Retinal pigment epithelial cell (primary cell): Measurements from ENCODE around the gene UBAC2.

ENCODE experiments used
- DNase-seq: peaks from one replicate; pipeline ENCODE4 v3.0.0-alpha.2; 2010; ENCODE audit warnings: low read depth
- H3K4me3 ChIP-seq: 2 replicates; pipeline ENCODE4 v1.5.1; 2011; ENCODE audit warnings: mild to moderate bottlenecking, low read length, control low read depth, moderate library complexity
- TF ChIP-seq, protein P1 (sequence below): conservative IDR thresholded peaks from 2 replicates; pipeline ENCODE4 v1.5.1; 2011; ENCODE audit warnings: low read depth, low read length, control low read depth, inconsistent platforms

UBAC2 gene

DNA sequence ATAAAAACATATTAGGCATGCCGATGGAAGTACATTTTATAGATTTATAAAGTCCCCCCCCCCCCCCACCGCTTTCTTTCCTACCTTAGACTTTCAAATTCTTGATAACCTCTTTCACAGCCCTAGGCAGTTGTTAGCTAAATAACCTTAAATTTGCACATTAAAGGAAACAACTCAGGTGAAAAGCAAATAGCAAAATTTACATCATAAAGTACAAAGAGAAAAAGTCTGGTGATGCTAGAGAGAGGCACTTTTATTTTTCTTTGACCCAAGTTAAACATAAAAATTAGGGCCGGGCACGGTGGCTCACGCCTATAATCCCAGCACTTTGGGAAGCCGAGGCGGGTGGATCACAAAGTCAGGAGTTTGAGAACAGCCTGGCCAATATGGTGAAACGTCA, 15.0 kb upstream of the UBAC2 start:
- H3K4me3 ChIP-seq: no peak overlapping the region
- no peak for DNase-seq
- TF ChIP-seq, protein P1, sequence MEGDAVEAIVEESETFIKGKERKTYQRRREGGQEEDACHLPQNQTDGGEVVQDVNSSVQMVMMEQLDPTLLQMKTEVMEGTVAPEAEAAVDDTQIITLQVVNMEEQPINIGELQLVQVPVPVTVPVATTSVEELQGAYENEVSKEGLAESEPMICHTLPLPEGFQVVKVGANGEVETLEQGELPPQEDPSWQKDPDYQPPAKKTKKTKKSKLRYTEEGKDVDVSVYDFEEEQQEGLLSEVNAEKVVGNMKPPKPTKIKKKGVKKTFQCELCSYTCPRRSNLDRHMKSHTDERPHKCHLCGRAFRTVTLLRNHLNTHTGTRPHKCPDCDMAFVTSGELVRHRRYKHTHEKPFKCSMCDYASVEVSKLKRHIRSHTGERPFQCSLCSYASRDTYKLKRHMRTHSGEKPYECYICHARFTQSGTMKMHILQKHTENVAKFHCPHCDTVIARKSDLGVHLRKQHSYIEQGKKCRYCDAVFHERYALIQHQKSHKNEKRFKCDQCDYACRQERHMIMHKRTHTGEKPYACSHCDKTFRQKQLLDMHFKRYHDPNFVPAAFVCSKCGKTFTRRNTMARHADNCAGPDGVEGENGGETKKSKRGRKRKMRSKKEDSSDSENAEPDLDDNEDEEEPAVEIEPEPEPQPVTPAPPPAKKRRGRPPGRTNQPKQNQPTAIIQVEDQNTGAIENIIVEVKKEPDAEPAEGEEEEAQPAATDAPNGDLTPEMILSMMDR: no peak

DNA sequence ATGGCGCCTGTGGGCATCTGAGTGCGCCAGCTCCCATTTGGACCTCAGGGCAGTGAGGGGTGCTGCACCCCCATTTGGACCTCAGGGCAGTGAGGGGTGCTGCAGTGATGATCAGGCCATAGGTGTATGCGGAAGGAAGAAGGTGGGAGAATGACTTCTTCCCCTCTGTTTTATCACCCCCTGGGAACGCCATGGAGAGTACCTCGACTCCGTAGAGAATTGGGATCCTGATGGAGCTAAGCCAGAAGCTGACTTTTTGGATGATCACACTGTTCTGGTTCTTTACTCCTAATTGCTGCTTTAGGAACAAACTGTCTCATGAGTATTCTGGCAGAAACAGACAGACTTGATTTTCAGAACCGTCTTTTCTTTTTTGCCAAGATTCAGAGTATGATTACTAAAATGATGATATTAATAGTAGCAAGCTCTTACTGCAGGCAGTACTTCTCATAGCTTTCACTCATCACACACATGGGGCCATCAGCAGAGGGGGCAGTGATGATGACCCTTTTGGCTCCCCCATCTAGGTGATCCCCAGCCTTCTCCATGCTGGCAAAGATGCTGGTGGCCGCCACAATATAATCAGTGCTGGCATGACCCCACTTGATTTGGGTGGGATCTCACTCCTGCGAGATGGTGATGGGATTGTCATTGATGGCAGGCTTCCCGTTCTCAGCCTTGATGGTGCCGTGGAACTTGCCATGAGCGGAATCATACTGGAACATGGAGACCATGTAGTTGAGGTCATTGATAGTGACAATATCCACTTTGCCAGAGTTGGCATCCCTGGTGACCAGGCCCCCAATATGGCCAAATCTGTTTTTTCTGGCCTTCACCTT, 10.3 kb upstream of the UBAC2 start:
- H3K4me3 ChIP-seq: no peak overlapping the region
- no peak for DNase-seq
- TF ChIP-seq, protein P1: no peak

DNA sequence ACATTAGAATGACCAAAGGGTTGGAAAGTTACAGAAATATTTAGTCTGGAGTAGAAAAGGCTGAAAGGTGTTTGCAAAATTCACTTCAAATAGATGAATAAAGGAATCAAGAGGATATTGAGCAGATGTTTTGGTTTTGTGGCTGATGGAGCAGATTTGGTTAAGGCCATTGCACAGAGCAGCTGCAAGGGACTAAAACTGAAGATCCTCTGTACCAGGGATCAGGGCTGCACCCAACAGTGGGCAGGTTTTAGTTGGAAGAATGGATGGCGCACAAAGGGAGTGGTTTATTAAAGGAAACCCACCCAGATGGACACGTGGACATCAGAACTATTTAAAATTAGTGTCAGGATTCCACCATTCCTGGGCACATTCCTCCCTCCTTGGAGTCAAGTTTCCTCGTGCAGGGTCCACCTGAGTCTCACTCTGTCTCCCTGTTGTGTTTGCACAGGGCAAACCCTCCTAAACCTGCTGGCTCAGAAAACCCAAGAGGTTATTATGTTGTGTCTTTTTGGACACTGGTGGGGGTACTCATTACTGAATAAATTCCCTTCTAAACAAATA, 9.2 kb upstream of the UBAC2 start:
- DNase-seq: no peak
- TF ChIP-seq, protein P1: no peak
- H3K4me3 ChIP-seq: no peak overlapping the region

DNA sequence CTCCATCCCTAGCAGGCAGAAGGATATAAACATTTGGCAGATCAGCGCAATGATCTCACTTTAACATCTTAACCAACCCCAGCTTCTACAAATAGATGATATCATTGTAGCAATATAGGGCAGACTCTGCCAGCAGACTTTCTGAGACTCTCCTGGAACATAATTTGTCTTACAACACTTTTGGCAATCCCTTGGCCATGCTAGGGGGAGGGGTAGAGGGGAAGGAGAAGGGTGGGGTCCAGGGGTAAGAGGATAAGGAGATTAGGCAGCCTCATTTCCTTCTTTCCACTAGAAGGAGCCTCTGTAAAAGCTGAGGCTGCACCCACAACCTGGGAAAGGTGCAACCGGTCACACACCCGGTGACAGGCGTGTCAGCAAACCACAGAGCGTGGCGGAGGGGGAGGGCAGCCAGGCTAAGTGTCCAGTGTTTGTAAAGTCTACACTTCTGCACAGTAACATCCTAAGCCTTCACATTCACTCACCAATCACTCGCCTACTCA, 8.7 kb upstream of the UBAC2 start:
- no peak for DNase-seq
- TF ChIP-seq, protein P1: no peak
- H3K4me3 ChIP-seq: no peak overlapping the region

DNA sequence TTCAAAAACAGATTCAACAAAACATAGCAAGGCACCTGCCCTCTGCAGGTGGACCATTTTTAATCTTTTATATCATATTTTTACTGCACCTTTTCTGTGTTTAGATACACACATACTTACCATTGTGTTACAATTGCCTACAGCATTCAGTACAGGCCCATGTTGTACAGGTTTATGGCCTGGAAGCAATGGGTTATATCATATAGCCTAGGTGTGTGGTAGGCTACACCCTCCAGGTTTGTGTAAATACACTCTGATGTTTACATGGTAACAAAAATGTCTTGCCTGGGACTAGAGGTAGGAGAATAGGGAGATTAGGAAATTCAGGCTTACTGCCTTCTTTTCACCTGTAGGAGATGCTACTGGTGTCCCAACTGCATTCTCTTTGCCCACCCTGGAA, 8.2 kb upstream of the UBAC2 start:
- TF ChIP-seq, protein P1: no peak
- no peak for DNase-seq

DNA sequence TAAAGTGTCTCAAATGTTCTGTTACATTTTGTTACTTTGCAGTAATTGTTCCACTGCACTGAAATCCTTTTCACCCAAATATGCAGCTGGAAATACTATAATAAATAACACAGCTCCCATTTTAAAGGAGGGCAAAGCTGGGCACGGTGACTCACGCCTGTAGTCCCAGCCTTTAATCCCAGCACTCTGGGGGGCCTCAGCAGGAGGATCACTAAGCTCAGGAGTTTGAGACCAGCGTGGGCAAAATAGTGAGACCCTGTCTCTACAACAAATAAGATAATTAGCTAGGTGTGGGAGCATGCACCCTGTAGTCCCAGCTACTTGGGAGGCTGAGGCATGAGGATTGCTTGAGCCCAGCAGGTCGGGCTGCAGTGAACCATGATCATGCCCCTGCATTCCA, 7.5 kb upstream of the UBAC2 start:
- TF ChIP-seq, protein P1: no peak
- DNase-seq: no peak
- H3K4me3 ChIP-seq: no peak overlapping the region

More for the DNA sequence above, 8.2 kb upstream of the UBAC2 start:
- no peak overlapping the region for H3K4me3 ChIP-seq
